GM19023 (cell line): Measurements from ENCODE around the gene C8A.

Source experiments
- ATAC-seq: cut with Tn5 transposase; IDR thresholded peaks from one replicate; pipeline ENCODE4 v1.9.1; 2021; ENCODE audit warnings: mild to moderate bottlenecking, moderate library complexity; ENCODE audit not compliant: unreplicated experiment

Gene C8A

DNA sequence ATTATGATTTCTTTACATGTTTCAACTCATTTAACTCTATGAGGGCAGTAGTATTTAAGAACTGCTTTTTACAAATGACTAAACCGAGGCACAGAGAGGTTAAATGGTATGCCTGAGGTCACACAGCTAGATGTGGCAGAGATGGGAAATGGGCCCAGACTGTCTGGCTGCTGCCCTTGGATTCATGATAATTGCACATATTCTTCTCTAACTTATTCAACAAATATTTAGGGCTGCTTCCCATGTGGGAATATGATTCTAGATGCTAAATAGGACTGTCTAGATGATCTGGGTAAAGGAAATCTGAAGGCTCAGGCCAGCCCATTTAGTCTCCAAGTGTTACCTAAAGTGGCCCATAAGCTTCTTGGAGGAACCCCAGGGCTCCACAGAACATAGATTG, 26.2 kb downstream of the C8A start:
- no peak for ATAC-seq

GRCh38 chr1:56881417-56881816, 26.8 kb downstream of the C8A start:
- no peak for ATAC-seq

GRCh38 chr1:56890229-56890628, 35.6 kb downstream of the C8A start:
- no peak for ATAC-seq

- no peak for ATAC-seq
These were observed 39.4 kb downstream of the C8A start for GRCh38 chr1:56894014-56894413.

- no peak for ATAC-seq
These were observed 42.8 kb downstream of the C8A start for GRCh38 chr1:56897150-56898004.

- ATAC-seq: no peak
These were observed 43.4 kb downstream of the C8A start for GRCh38 chr1:56898005-56898373.

- ATAC-seq: no peak
These were observed 44.3 kb downstream of the C8A start for GRCh38 chr1:56898879-56899278.

GRCh38 chr1:56901716-56902115, 47.1 kb downstream of the C8A start:
- no peak for ATAC-seq

GRCh38 chr1:56903778-56904177, 49.2 kb downstream of the C8A start:
- no peak for ATAC-seq

DNA sequence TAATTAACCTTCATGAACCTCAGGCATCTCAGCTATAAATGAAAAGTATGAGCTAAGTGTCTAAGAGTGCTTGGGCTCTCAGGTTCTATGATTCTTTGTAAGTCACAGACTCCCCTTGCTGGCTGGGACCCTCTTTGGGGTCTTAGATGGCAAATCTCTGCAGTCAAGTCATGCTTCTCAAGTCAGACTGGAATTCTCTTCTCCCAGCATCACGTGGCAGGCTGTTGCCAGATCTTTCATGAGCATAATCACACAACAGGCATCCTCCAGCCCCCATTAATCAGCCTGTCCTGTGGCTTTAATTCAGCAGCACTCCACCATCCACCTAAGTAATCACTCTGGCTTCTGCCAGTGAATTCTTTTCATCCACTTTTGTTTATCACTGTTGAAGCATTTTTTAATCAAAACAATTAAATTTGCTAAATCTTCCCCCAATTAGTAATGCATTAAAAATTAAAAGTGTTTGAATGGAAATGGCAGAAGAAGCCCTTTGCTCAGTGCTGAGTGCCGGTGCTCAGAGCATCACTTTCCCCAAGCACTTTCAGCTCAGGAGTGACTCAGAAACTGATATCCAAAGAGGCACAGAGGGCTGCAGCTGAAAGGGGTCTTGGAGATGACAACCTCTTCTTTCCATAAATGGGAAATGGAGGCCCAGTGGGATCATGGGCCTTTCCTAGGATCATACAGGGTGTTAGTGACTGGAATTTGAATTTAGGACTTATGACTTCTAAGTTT, 50.2 kb downstream of the C8A start:
- no peak for ATAC-seq

DNA sequence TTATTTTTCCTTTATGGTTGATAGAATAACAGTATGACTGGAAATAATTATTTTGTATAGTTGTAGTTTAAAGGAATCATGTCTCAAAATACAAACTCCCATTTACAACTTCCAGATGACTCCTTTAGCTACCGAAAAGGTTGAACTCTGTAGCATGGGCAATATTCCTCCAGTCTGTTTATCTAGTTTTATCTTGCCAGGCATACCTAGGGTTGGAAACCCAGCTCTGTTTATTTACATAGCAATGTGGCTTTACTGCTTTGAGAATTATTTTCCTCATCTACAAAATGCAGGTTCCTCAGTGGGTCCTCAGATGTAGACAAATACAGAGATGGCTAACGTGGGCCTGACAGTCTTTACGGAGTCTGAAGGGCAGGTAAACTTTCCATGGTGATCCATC, 51.1 kb downstream of the C8A start:
- no peak for ATAC-seq

DNA sequence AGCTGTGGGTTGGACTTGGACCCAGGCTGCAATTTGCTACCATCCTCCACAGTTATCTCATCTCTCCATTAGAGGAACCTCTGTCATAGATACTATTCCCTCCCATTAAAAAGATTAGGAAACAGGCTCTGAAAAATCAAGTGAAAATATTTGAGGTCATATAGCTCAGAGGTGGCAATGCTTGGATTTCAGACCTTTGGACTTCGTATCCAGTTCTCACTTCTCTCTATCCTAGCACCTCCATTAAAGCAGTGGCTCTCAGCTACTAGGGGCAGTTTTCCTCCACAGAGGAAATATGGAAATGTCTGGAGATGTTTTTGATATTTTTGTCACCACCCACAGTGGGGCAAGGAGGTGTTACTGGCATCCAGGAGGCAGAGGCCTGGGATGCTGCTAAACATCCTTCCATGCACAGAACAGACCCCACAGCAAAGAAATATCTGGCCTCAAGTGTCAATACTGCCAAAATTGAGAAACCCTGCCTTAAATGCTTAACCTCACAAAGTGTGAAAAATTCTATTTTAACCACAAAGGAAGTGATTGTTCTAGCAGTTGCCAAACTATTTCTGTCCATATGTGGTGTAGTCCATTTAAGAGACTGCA, 54.1 kb downstream of the C8A start:
- no peak for ATAC-seq

DNA sequence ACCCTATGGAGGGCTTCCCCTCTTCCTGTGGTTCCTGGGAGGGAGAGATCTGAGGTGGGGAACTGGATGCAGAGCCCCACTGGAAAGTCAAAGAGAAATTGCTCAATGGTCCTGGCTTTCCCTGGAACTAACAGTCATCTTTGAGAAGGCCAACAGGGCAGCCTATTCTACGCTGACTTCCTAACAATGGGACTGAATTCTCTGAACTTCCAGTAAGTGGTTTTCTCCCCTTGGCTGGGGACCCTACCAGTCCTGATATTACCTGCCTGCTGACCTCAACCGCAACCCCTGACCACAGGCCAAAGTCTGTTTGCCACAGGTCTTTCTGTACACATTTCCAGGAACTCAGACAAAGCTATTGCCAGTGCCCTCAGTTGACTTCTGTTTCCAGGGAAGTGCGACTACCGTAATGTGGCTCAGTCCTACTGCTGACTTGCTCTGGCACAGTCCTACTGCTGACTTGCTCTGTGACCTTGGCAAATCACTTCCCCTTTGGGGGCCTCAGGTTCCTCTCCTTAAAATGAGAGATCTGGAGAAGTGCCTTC, 55.9 kb downstream of the C8A start:
- no peak for ATAC-seq

DNA sequence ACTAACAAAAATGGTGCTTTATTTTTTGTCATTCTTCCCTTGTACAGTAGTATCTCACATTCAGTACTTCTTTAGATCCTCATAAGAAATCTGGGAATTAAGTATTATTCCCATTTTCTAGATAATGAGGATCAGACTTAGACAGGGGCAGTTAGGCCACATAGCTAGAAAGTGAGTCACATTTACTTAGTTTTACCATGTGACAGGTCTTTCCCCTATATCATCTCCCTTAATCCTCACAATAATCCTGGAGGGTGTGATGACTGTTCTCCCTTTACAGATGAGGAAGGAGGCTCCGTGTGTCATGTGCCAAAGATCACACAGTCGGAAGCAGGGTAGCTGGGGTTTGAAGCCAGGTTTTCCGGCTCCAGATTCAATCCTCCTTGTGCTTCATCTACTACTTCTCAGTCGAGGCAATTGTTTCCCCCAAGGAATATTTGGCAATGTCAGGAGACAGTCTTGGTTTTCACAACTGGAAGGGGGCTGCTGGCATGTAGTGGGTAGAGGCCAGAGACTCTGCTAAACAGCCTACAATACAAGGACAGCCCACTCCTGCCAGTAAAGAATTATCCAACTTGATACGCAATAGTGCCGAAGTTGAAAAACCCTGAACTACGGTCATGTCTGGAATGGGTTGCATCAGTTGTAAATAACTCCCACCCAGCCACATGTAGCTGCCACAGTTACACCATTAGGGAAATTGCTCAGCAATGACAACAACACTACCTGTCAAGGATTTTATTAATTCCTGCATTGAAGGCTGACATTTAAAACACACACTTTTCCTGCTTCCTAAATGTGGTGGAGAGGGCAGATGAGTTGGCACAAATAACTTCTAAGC, 56.7 kb downstream of the C8A start:
- ATAC-seq: no peak

DNA sequence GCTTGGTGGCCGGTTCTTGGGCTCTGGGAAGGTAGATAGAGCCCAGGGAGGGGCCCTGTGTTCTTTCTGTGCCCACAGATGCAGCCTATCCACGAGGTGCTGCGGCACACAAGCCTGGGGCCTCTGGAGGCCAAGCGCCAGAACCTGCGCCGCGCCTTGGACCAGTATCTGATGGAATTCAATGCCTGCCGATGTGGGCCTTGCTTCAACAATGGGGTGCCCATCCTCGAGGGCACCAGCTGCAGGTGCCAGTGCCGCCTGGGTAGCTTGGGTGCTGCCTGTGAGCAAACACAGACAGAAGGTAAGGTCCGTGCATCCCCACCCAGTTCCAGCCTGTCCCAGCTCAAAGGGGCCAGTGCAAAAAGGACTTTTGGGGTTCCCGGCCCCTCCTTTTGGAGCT, 57.7 kb downstream of the C8A start:
- no peak for ATAC-seq

DNA sequence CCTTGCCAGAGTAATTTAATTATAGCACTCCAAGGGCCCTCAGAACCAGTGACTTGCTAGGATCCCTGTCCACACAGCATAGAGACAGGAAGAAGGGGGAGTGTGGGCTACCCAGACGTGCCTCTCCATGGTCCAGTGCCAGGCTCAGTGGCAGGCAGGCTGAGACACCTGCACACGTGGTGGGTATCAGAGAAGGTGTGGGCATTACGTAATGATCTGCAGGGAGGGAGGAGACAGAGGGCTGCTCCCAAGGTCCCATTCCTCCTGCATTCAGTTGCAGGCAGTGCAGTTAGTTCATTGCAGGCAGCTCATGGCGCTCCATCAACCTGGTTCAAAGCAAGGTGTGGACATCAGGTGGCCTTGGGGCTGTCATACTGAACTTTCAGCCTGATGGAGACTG, 61.4 kb downstream of the C8A start:
- no peak for ATAC-seq

GRCh38 chr1:56916630-56917029, 62.0 kb downstream of the C8A start:
- ATAC-seq: no peak

DNA sequence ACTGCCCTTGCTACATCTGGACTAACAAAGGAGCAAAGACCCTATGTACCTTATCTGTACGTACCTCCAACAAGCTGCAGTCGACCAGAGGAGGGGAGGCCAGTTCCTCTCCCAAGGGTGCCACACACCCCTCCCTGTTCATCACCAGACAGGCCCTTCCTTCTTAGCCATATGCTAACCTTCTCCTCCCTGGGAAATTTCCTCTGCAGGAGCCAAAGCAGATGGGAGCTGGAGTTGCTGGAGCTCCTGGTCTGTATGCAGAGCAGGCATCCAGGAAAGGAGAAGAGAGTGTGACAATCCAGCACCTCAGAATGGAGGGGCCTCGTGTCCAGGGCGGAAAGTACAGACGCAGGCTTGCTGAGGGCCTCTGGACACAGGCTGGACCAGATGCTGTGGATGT, 62.8 kb downstream of the C8A start:
- no peak for ATAC-seq

GRCh38 chr1:56920591-56921001, 66.0 kb downstream of the C8A start:
- no peak for ATAC-seq

- ATAC-seq: no peak
These were observed 66.9 kb downstream of the C8A start for GRCh38 chr1:56921479-56921878.

GRCh38 chr1:56922070-56922469, 67.5 kb downstream of the C8A start:
- ATAC-seq: no peak
